Stimulated activated CD8-positive, alpha-beta memory T cell treated with anti-CD3 and anti-CD28 coated beads, Interleukin-15, amount 100 ng/mL, for 4 hours (primary cell): ENCODE measurements around the gene EIF4B.

ENCODE experiments used
- DNase-seq, 2 donors: peaks; one replicate each; pipeline ENCODE4 v3.0.0-alpha.2; 2020; ENCODE audit warnings: low read depth in 2 of 2

The EIF4B gene

GRCh38 chr12:53057816-53058500 lies 51.7 kb downstream of the EIF4B start:
- DNase-seq, result no peak

DNA sequence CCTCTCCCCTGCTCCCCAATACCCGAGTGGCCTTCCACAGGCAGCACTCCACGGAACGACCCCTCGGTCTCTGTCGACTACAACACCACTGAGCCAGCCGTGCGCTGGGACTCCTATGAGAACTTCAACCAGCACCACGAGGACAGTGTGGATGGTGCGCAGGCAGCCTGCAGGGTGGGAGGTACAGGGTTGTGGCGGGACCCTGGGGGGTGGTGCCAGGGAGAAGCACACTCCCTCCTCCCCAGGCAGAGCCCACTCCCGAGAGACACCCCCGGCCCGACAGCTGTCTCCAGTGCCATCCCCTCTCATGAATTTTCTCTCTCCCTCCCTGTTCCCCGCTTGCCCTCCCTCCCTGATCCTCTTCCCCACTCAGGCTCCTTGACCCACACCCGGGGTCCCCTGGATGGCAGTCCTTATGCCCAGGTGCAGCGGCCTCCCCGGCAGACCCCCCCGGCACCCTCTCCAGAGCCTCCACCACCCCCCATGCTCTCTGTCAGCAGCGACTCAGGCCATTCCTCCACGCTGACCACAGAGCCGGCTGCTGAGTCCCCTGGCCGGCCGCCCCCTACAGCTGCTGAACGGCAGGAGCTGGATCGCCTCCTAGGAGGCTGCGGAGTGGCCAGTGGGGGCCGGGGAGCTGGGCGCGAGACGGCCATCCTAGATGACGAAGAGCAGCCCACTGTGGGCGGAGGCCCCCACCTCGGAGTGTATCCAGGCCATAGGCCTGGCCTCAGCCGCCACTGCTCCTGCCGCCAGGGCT lies 52.6 kb downstream of the EIF4B start:
- DNase-seq, result no peak

DNA sequence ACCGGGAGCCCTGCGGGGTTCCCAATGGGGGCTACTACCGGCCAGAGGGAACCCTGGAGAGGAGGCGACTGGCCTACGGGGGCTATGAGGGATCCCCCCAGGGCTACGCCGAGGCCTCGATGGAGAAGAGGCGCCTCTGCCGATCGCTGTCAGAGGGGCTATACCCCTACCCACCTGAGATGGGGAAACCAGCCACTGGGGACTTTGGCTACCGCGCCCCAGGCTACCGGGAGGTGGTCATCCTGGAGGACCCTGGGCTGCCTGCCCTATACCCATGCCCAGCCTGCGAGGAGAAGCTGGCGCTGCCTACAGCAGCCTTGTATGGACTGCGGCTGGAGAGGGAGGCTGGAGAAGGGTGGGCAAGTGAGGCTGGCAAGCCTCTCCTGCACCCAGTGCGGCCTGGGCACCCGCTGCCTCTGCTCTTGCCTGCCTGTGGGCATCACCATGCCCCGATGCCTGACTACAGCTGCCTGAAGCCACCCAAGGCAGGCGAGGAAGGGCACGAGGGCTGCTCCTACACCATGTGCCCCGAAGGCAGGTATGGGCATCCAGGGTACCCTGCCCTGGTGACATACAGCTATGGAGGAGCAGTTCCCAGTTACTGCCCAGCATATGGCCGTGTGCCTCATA lies 53.3 kb downstream of the EIF4B start:
- DNase-seq, result no peak

- no peak for DNase-seq
Observed at GRCh38 chr12:53060064-53060720, 53.9 kb downstream of the EIF4B start.

DNA sequence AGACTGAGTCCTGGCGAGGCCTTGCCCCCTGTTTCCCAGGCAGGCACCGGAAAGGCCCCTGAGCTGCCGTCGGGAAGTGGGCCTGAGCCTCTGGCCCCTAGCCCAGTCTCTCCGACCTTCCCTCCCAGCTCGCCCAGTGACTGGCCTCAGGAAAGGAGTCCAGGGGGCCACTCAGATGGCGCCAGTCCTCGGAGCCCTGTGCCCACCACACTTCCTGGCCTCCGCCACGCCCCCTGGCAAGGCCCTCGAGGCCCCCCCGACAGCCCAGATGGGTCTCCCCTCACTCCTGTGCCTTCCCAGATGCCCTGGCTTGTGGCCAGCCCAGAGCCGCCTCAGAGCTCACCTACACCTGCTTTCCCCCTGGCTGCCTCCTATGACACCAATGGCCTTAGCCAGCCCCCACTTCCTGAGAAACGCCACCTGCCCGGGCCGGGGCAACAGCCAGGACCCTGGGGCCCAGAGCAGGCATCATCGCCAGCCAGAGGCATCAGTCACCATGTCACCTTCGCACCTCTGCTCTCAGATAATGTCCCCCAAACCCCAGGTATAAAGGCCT lies 54.5 kb downstream of the EIF4B start:
- DNase-seq, result no peak

DNA sequence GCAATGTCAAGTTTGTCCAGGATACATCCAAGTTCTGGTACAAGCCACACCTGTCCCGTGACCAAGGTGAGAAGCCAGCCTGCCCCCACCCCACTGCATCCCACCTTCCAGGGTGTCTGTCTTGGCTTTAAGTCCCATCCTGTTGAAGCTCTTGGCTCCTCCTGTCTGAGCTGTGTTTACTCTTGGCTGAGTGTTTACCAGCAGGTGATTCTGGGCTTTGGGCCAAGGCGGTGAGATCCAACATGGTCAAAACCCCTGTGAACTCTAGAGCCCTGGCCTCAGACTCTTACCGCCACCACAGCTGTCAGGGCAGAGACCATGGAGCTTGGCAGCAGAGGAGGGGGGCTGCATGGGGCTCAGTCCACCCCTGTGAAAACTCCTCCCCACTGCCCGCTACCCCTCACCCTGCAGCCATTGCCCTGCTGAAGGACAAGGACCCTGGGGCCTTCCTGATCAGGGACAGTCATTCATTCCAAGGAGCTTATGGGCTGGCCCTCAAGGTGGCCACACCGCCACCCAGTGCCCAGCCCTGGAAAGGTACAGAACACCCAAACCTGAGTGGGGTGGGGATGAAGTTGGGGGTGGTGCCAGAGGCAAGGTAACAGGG lies 55.3 kb downstream of the EIF4B start:
- DNase-seq, result no peak

GRCh38 chr12:53062011-53062961 lies 56.0 kb downstream of the EIF4B start:
- no peak for DNase-seq

GRCh38 chr12:53062977-53063707 lies 56.9 kb downstream of the EIF4B start:
- no peak for DNase-seq

DNA sequence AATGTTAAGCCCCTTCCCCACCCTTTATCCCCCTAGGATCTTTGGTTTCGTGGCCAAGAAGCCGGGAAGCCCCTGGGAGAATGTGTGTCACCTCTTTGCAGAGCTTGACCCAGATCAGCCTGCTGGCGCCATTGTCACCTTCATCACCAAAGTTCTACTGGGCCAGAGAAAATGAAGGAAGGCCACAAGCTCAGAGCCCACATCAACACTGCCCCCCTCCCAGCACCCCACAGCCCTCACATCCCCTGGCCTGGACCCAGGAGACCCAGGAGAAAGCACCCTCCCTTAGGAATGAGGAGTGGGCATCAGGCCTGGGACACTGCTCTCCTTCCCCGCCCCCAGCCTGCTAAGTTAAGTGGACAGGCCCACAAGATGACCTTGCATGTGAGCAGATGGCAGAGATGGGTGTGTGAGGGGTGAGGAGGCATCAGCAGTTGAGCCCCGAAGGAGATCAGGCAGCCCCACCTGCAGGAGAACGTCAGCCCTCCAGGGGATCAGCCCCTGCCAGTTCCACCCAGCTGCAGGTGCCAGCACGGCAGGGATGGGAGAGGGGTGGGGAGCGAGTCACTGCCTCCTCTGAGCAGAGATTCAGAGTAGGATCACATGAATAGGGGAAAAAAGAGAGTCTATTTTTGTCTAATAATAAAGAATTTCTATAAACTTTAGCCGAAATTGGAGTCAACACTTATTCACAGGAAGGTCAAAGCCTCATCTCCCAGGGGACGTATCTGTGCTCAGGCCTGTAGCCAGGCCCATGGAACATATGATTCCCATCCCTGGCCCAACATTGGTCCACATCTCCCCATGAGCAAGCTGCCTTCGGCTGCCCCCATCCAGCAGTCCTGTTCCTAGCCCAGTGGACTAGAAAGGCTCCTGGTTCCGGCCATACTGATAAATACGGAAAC lies 57.7 kb downstream of the EIF4B start:
- DNase-seq, result no peak

DNA sequence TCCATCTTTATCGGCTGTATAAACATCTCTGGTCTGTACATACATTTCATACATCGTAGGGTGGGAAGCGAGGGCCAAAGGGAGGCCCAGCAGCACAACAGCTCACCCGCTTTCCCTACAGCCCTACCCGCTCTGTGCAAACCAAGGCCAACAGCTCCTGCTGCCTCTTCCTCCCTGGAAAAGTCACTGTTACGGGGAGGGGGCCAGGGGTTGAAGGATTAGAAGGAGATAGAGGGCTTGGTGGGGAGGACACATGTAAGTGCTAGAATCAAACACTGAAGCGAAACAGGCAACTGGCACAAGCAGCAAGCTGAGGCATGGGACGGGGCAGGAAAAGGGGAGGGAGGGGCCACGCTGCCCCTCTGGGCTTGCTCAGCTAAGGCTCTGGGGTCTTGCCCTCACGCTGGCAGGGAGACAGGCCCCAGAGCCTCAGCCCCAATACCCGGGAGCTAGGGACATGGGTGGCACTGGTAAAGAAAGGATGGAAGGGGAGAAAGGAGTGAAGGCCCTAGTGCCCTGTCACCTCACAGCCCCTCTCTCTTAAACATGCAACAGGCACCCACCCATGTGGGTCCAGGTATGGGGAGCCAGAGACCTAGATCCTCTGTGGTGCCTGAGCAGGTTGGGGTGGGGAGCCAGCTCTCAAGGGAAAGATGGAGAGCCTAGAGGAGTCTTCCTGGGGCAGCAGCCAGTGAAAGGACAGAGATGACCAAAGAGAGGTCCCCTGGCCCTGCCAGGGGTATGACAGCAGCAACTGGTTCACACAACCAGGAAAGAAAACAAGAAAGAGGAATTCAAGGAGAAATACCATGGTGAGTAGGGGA lies 58.6 kb downstream of the EIF4B start:
- no peak for DNase-seq

DNA sequence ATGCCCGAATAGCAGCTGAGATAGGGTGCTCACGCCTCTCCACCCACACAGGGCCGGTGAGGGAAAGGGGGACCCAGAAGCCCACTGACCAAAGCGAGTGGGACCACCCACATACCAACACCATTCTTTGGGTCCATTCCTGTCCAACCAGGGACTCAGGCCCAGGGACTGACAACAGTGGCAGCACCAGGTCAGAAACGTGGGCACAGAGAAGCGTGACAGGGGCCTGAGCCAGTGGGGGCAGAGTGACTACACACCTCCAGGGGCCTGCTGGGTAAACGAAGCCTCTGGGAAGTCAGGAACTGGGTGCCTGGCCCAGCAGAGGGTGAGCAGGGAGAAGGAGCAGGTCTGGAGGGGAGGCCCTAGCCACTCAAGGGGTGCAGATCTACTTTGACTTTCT lies 59.2 kb downstream of the EIF4B start:
- no peak for DNase-seq

GRCh38 chr12:53065975-53066931 lies 60.0 kb downstream of the EIF4B start:
- peak in 1 of 2 donors; percentile 34 for DNase-seq

DNA sequence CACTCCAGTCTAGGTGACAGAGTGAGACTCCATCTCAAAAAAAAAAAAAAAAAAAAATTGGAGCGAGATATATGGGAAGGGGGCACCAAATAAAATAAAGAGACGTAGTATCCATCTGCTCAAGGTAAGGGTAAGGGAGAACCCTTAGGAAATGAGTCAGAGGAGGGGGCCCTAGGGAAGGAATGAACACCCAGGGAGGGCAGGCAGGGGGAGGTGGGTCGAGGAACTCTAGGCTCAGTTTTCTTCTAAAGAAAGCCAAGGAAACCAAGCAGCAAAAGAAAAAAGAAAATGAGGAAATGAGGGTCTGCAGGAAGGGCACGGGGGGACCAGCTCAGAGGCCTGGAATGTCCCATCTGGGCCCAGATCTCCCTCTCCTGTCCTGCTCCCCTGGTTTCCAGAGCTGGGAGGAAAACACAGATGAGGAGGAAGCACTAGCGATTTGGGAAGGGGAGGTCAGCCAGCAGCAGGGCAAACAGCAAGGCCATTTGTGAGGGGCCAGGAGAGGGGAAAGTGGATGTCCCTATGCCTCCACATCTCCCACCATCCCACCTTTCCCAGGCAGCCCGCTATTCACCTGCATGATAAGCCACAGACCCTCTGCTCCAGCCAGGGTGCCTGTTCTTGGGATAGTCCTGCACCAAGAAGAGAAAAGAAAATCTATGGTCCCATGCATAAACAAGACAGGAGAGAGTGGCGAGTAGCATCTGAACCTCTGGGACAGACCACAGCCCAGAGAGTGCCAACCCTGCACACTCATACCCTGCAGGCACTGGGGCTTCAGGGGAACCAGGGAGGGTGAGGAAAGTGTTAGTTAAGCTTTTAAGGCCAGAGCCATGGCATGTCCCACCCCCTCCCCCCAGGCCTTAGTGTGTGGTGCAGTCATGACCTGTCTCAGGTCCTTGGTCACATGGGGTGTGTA lies 61.1 kb downstream of the EIF4B start:
- no peak for DNase-seq

GRCh38 chr12:53067993-53068770 lies 61.9 kb downstream of the EIF4B start:
- no peak for DNase-seq
